CD14-positive monocyte (primary cell): ENCODE measurements around the gene TTC9B. TPM values are rescaled to one million over a fixed set of nuclear protein-coding genes. Genes with fewer than 3 reads are reported as not detected.

ENCODE experiments used
- DNase-seq, 3 donors: peaks; one replicate each; pipeline ENCODE4 v3.0.0-alpha.2; 2011 to 2022
- H2AFZ ChIP-seq: 2 replicates; pipeline ENCODE4 v1.6.0; 2012; ENCODE audit warnings: mild to moderate bottlenecking, low read depth, low read length, inconsistent platforms; ENCODE audit not compliant: insufficient read depth, poor library complexity, severe bottlenecking
- H3K27ac ChIP-seq, 2 donors: 1 replicate in 1 of 2; 2 replicates in 1 of 2; pipeline ENCODE4 v1.5.1; 2012 to 2013; ENCODE audit warnings: low read length in 2 of 2, control low read depth in 1 of 2, inconsistent platforms in 1 of 2, low read depth in 1 of 2, mild to moderate bottlenecking in 1 of 2
- H3K27me3 ChIP-seq, 2 donors: one replicate each; pipeline versions ENCODE4 v1.6.0 to v1.6.1; 2011 to 2013; ENCODE audit warnings: low read length in 2 of 2; ENCODE audit not compliant: control insufficient read depth in 2 of 2, insufficient read depth in 2 of 2
- H3K36me3 ChIP-seq, 2 donors: replicated peaks in 1 of 2; 1 replicate in 1 of 2; 2 replicates in 1 of 2; pipeline versions ENCODE4 v1.5.1 to v1.6.1; 2012 to 2013; ENCODE audit warnings: low read length in 2 of 2, control low read depth in 1 of 2, inconsistent platforms in 1 of 2, mild to moderate bottlenecking in 1 of 2; ENCODE audit not compliant: insufficient read depth in 2 of 2, control insufficient read depth in 1 of 2
- H3K4me1 ChIP-seq, 2 donors: 1 replicate in 1 of 2; 2 replicates in 1 of 2; pipeline versions ENCODE4 v1.5.1 to v1.6.1; 2012 to 2013; ENCODE audit warnings: low read length in 2 of 2, control low read depth in 1 of 2, inconsistent platforms in 1 of 2, mild to moderate bottlenecking in 1 of 2, moderate library complexity in 1 of 2; ENCODE audit not compliant: insufficient read depth in 2 of 2, control insufficient read depth in 1 of 2
- H3K4me2 ChIP-seq: replicated peaks from 2 replicates; pipeline ENCODE3; 2012; ENCODE audit warnings: low read length, moderate library complexity, mild to moderate bottlenecking; ENCODE audit not compliant: poor library complexity, severe bottlenecking; ENCODE audit errors: extremely low read depth
- H3K4me3 ChIP-seq, 3 experiments: fragments of 200-600 bp in 1 of 3; sonication (generic) in 1 of 3; replicated peaks in 1 of 3; 1 replicate in 2 of 3; 2 replicates in 1 of 3; pipeline ENCODE4 v1.5.1; 2011 to 2013; ENCODE audit warnings: low read length in 3 of 3, mild to moderate bottlenecking in 3 of 3, control low read depth in 2 of 3, low read depth in 2 of 3, inconsistent platforms in 1 of 3, moderate library complexity in 1 of 3
- H3K79me2 ChIP-seq: 2 replicates; pipeline ENCODE4 v1.6.0; 2012; ENCODE audit warnings: mild to moderate bottlenecking, control low read depth, inconsistent platforms, low read length, moderate library complexity; ENCODE audit not compliant: insufficient read depth
- H3K9ac ChIP-seq: 2 replicates; pipeline ENCODE4 v1.6.0; 2017; ENCODE audit warnings: low read length, mild to moderate bottlenecking; ENCODE audit not compliant: insufficient read depth, poor library complexity, severe bottlenecking
- H3K9me3 ChIP-seq, 2 donors: replicated peaks in 1 of 2; 1 replicate in 1 of 2; 2 replicates in 1 of 2; pipeline versions ENCODE4 v1.5.1 to v1.6.1; 2012 to 2013; ENCODE audit warnings: low read length in 2 of 2, control low read depth in 1 of 2; ENCODE audit not compliant: control insufficient read depth in 1 of 2, insufficient read depth in 1 of 2
- H4K20me1 ChIP-seq: 2 replicates; pipeline ENCODE4 v1.6.0; 2012; ENCODE audit warnings: mild to moderate bottlenecking, low read length, control low read depth, moderate library complexity; ENCODE audit not compliant: insufficient read depth
- H3K27ac Mint-ChIP-seq, 7 donors: one replicate each; pipeline ENCODE4 v1.8.0; 2020; ENCODE audit warnings: mild to moderate bottlenecking in 7 of 7, mixed read lengths in 7 of 7, moderate library complexity in 6 of 7, inconsistent platforms in 2 of 7
- H3K27me3 Mint-ChIP-seq, 3 donors: one replicate each; pipeline ENCODE4 v1.8.0; 2021 to 2022; ENCODE audit warnings: low read depth in 3 of 3, mild to moderate bottlenecking in 3 of 3, mixed read lengths in 3 of 3, moderate library complexity in 3 of 3, inconsistent platforms in 1 of 3
- H3K36me3 Mint-ChIP-seq, 2 donors: one replicate each; pipeline ENCODE4 v1.8.0; 2020; ENCODE audit warnings: mixed read lengths in 2 of 2, inconsistent platforms in 1 of 2, mild to moderate bottlenecking in 1 of 2
- H3K4me1 Mint-ChIP-seq: one replicate; pipeline ENCODE4 v1.8.0; 2020; ENCODE audit warnings: mild to moderate bottlenecking, mixed read lengths
- H3K4me3 Mint-ChIP-seq, 2 donors: one replicate each; pipeline ENCODE4 v1.8.0; 2020; ENCODE audit warnings: mild to moderate bottlenecking in 2 of 2, mixed read lengths in 2 of 2, moderate library complexity in 1 of 2
- H3K9me3 Mint-ChIP-seq, 7 donors: one replicate each; pipeline ENCODE4 v1.8.0; 2020 to 2022; ENCODE audit warnings: mixed read lengths in 7 of 7, mild to moderate bottlenecking in 6 of 7, moderate library complexity in 6 of 7, inconsistent platforms in 2 of 7
- CTCF ChIP-seq: fragments of 200-600 bp; IDR thresholded peaks from one replicate; pipeline ENCODE4 v1.8.0; 2022; ENCODE audit warnings: antibody characterized with exemption, mild to moderate bottlenecking
- WGBS: methylation state at CpG from one replicate; pipeline ENCODE4 v1.1.5; 2013; ENCODE audit warnings: missing lambda C conversion rate; ENCODE audit not compliant: insufficient coverage; 5-methylcytosine and 5-hydroxymethylcytosine counted together
- intact Hi-C, 2 donors: fragments of 100-400 bp; cut with micrococcal nuclease; formaldehyde crosslinking; loops; one replicate each; pipeline versions ENCODE4 v1.15.0 to v1.15.1; 2023
- polyA plus RNA-seq, 3 donors: library from polyadenylated mRNA; depleted of rRNA in 1 of 3; unstranded in 2 of 3; stranded (reverse) in 1 of 3; fragments of 300-500 nt in 2 of 3; fragments of >200 nt in 1 of 3; fragmentation: Illumina TruSeq in 2 of 3; gene quantifications; 1 replicate in 2 of 3; 2 replicates in 1 of 3; pipeline ENCODE4 v1.2.3, GENCODE V29; 2012 to 2021

The TTC9B gene
- polyA plus RNA-seq, 3 donors, result not detected

GRCh38 chr19:40264314-40265054, 46.3 kb upstream of the TTC9B start:
- Histone ChIP-seq H4K20me1 (peaks cover 89% of the 10 kb centered on the region), H3K9me3 (no peaks in the 10 kb centered on the region), H3K27me3 (no peaks in the 10 kb centered on the region), H3K4me3 (no peak overlapping the region), H3K79me2 (peaks cover 62% of the 10 kb centered on the region), H3K9ac (no peak overlapping the region), H3K27ac (no peak overlapping the region), H3K36me3 (peaks cover 38 to 54% of the 10 kb centered on the region in 2 donors), H3K4me1 (peaks cover 14 to 21% of the 10 kb centered on the region in 2 donors), H2AFZ (no peak overlapping the region), H3K4me2 (no peak overlapping the region)
- peaks cover 0 to 3% (median 0%) of the 10 kb centered on the region in 3 donors for H3K27me3 Mint-ChIP-seq
- H3K4me3 Mint-ChIP-seq, result no peak overlapping the region
- H3K9me3 Mint-ChIP-seq, result peaks cover 0 to 2% (median 0%) of the 10 kb centered on the region in 7 donors
- intact Hi-C loops, result no loop called here
- WGBS, result 96% methylated on average over 12 of the region's 19 CpGs
- H3K27ac Mint-ChIP-seq, result peak overlapping the region in 4 of 7 donors; percentile 6 to 78 (median 20)
- no peak for TF ChIP-seq CTCF
- peaks cover 26% of the 10 kb centered on the region for H3K4me1 Mint-ChIP-seq
- no peak for DNase-seq
- peaks cover 40 to 59% of the 10 kb centered on the region in 2 donors for H3K36me3 Mint-ChIP-seq

- Histone ChIP-seq H3K4me1 (peaks cover 14 to 21% of the 10 kb centered on the region in 2 donors), H3K79me2 (peaks cover 64% of the 10 kb centered on the region), H3K27ac (peak overlapping the region in 1 of 2 donors; percentile 75), H3K36me3 (peaks cover 38 to 47% of the 10 kb centered on the region in 2 donors), H2AFZ (no peak overlapping the region), H3K4me2 (no peak overlapping the region), H3K27me3 (no peaks in the 10 kb centered on the region), H3K9me3 (no peaks in the 10 kb centered on the region), H3K9ac (no peak overlapping the region), H3K4me3 (no peak overlapping the region), H4K20me1 (peaks cover 90% of the 10 kb centered on the region)
- H3K9me3 Mint-ChIP-seq, result peaks cover 0 to 2% (median 0%) of the 10 kb centered on the region in 7 donors
- WGBS, result 98% methylated on average over 24 of the region's 24 CpGs
- no peak for DNase-seq
- peaks cover 34 to 55% of the 10 kb centered on the region in 2 donors for H3K36me3 Mint-ChIP-seq
- TF ChIP-seq CTCF, result no peak
- intact Hi-C loops, result no loop called here
- H3K27me3 Mint-ChIP-seq, result peaks cover 0 to 3% (median 0%) of the 10 kb centered on the region in 3 donors
- H3K4me3 Mint-ChIP-seq, result no peak overlapping the region
- H3K4me1 Mint-ChIP-seq, result peaks cover 26% of the 10 kb centered on the region
- H3K27ac Mint-ChIP-seq, result peak overlapping the region in 2 of 7 donors; percentile 10 to 55
These were observed 45.5 kb upstream of the TTC9B start for GRCh38 chr19:40263440-40264313.
